Measurements from ENCODE around the gene TNNC1. TPM values are rescaled to one million over a fixed set of nuclear protein-coding genes. Genes with fewer than 3 reads are reported as not detected.
A peak's percentile ranks its signal among the peaks of the same experiment; 100 is the strongest.

TNNC1 gene
- total RNA-seq, 1 donor from 2014 or later: 88.9 TPM

- no peak overlapping the region for H3K27ac ChIP-seq
These were observed 13.2 kb downstream of the TNNC1 start for GRCh38 chr3:52440671-52441070.

GRCh38 chr3:52440249-52440551, 13.6 kb downstream of the TNNC1 start:
- no peak overlapping the region for H3K4me3 ChIP-seq
- no peak for TF ChIP-seq CTCF (IDR thresholded peaks at IDR 0.05)
- DNase-seq (peak; percentile 56), ATAC-seq (no peak)
- peaks cover 5% of the 10 kb centered on the region for H3K4me1 ChIP-seq
- intact Hi-C loops (cut with DNase I): no loop called here
- H3K9me3 ChIP-seq: no peaks in the 10 kb centered on the region
- no peak overlapping the region for H3K27ac ChIP-seq
- no peaks in the 10 kb centered on the region for H3K36me3 ChIP-seq
- no peaks in the 10 kb centered on the region for H3K27me3 ChIP-seq

More at GRCh38 chr3:52440671-52441070, 13.2 kb downstream of the TNNC1 start:
- H3K9me3 ChIP-seq: no peaks in the 10 kb centered on the region
- H3K27me3 ChIP-seq: no peaks in the 10 kb centered on the region
- intact Hi-C loops (cut with DNase I): no loop called here
- H3K4me1 ChIP-seq: peaks cover 5% of the 10 kb centered on the region
- peak; percentile 51 for DNase-seq
- no peak overlapping the region for H3K4me3 ChIP-seq
- no peak for ATAC-seq
- H3K36me3 ChIP-seq: no peaks in the 10 kb centered on the region
- TF ChIP-seq CTCF (IDR thresholded peaks at IDR 0.05): no peak

- DNase-seq (peak; percentile 60), ATAC-seq (no peak)
- Histone ChIP-seq H3K27me3 (no peaks in the 10 kb centered on the region), H3K36me3 (no peaks in the 10 kb centered on the region), H3K9me3 (no peaks in the 10 kb centered on the region), H3K4me3 (no peak overlapping the region), H3K27ac (no peak overlapping the region), H3K4me1 (no peaks in the 10 kb centered on the region)
- TF ChIP-seq CTCF (IDR thresholded peaks at IDR 0.05): no peak
- intact Hi-C loops (cut with DNase I): no loop called here
These were observed 14.2 kb downstream of the TNNC1 start for GRCh38 chr3:52439426-52440248.

- Histone ChIP-seq H3K36me3 (no peaks in the 10 kb centered on the region), H3K4me1 (peaks cover under 1% of the 10 kb centered on the region), H3K4me3 (no peak overlapping the region), H3K27me3 (no peaks in the 10 kb centered on the region), H3K9me3 (no peaks in the 10 kb centered on the region), H3K27ac (no peak overlapping the region)
- intact Hi-C loops (cut with DNase I): no loop called here
- DNase-seq (no peak), ATAC-seq (no peak)
- TF ChIP-seq CTCF (IDR thresholded peaks at IDR 0.05): no peak
These were observed 15.0 kb downstream of the TNNC1 start for GRCh38 chr3:52438579-52439425.

- no peaks in the 10 kb centered on the region for H3K9me3 ChIP-seq
- no peaks in the 10 kb centered on the region for H3K36me3 ChIP-seq
- no peak overlapping the region for H3K27ac ChIP-seq
- intact Hi-C loops (cut with DNase I): no loop called here
- H3K4me1 ChIP-seq: peaks cover 8% of the 10 kb centered on the region
- H3K27me3 ChIP-seq: no peaks in the 10 kb centered on the region
- no peak overlapping the region for H3K4me3 ChIP-seq
- TF ChIP-seq CTCF (IDR thresholded peaks at IDR 0.05): no peak
- ATAC-seq: no peak
- DNase-seq: no peak
These were observed 15.8 kb downstream of the TNNC1 start for GRCh38 chr3:52438104-52438376.

All from upper lobe of right lung (tissue), 1 donor.